ENCODE results near the gene WFIKKN1. TPM values are rescaled to one million over a fixed set of nuclear protein-coding genes. Genes with fewer than 3 reads are reported as not detected.
A peak's percentile ranks its signal among the peaks of the same experiment; 100 is the strongest.

Gene WFIKKN1, protein sequence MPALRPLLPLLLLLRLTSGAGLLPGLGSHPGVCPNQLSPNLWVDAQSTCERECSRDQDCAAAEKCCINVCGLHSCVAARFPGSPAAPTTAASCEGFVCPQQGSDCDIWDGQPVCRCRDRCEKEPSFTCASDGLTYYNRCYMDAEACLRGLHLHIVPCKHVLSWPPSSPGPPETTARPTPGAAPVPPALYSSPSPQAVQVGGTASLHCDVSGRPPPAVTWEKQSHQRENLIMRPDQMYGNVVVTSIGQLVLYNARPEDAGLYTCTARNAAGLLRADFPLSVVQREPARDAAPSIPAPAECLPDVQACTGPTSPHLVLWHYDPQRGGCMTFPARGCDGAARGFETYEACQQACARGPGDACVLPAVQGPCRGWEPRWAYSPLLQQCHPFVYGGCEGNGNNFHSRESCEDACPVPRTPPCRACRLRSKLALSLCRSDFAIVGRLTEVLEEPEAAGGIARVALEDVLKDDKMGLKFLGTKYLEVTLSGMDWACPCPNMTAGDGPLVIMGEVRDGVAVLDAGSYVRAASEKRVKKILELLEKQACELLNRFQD
- 10 to 100 TPM in 1 of 4 donors, 1 to 10 TPM in 3; 2.3 to 13.1 (median 4.2) TPM for total RNA-seq

DNA sequence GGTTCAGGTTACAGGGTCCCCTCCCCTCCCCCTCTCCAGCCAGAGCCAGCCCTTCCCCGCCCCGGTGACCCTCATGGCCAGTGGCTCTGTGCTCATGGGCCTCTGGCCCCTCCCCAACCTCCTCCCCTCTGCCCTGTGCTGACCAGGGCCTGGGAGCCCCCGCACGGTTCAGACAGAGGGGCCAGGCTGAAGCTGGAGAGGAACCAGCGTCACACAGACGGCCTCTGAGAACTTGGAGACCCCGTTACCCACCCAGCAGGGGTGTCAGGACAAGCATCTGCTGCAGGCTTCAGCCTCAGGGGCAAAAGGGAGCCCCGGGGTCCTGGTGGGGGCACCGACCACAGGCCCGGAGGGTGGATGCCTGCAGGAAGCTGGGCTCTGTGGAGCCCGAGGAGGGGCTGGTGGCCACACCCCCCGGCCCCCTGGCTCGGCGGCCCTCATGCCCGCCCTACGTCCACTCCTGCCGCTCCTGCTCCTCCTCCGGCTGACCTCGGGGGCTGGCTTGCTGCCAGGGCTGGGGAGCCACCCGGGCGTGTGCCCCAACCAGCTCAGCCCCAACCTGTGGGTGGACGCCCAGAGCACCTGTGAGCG lies at the start of gene WFIKKN1:
Gene WFIKKN1, plus strand, starts transcription at position 171 of the 591 bp plus-strand sequence. Its CDS starts 269 bp downstream, at position 440.
- TF ChIP-seq POLR2AphosphoS5 (IDR thresholded peaks at IDR 0.05) (peak in 1 of 3 donors; percentile 12), EP300 (IDR thresholded peaks at IDR 0.05; ENCODE audit: low read depth) (no peak)
- Histone ChIP-seq H3K9me3 (no peaks in the 10 kb centered on the region), H3K36me3 (no peaks in the 10 kb centered on the region), H3K4me3 (no peak within 1 kb of the TSS), H3K27ac (no peak within 1 kb of the TSS), H3K27me3 (no peaks in the 10 kb centered on the region), H3K4me1 (peaks cover 8 to 24% (median 23%) of the 10 kb centered on the region in 4 donors)
- DNase-seq = no peak
- intact Hi-C loops (cut with DNase I; ENCODE audit: low total_unique reads) = loop anchor here (2.0 kb wide), 1 partner anchor 36 kb away; no protein-coding TSS in a partner anchor
- WGBS, 2 donors (ENCODE audit: low coverage in 1 of 2) = 9% methylated on average over 13 of the region's 23 CpGs; no CpG with 5 or more reads in 1 of the 2 donors
- in situ Hi-C loops (cut with MboI; ENCODE audit: low pct_ligation_motif_present in 1 of 4, low pct_unique_long_range_greater_than_20kb in 1 of 4, low sequenced_read_pairs in 3 of 4) = no loop called here

DNA sequence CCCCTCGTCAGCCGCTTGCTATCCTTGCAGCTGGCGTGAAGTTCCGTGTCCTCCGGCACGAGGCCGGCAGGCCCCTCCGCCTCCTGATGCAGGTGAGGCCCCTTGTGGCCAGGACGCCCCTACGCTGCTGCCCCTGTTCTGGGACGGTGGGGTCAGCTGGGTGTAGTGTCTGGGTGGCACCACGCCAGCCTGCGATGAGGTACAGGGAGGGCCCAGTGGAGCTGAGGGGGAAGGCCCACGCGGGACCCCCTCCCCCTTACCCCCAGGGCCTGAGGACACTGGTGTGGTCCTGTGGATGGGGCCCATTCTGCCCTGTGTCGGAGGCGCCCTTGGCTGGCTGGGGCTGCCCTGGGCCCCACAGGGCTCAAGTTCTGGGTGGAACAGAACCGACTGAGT lies 48.6 kb upstream of the WFIKKN1 start:
- in situ Hi-C loops (cut with MboI; ENCODE audit: low pct_ligation_motif_present in 1 of 4, low pct_unique_long_range_greater_than_20kb in 1 of 4, low sequenced_read_pairs in 3 of 4) (no loop called here), intact Hi-C loops (cut with DNase I; ENCODE audit: low total_unique reads) (no loop called here)
- no peak overlapping the region for H3K4me3 ChIP-seq
- H3K4me1 ChIP-seq = peaks cover 0 to 8% (median 3%) of the 10 kb centered on the region in 4 donors
- H3K9me3 ChIP-seq = no peaks in the 10 kb centered on the region
- WGBS, 2 donors (ENCODE audit: low coverage in 1 of 2) = 91% methylated on average over 7 of the region's 18 CpGs; no CpG with 5 or more reads in 1 of the 2 donors
- no peaks in the 10 kb centered on the region for H3K27me3 ChIP-seq
- TF ChIP-seq, protein P1, sequence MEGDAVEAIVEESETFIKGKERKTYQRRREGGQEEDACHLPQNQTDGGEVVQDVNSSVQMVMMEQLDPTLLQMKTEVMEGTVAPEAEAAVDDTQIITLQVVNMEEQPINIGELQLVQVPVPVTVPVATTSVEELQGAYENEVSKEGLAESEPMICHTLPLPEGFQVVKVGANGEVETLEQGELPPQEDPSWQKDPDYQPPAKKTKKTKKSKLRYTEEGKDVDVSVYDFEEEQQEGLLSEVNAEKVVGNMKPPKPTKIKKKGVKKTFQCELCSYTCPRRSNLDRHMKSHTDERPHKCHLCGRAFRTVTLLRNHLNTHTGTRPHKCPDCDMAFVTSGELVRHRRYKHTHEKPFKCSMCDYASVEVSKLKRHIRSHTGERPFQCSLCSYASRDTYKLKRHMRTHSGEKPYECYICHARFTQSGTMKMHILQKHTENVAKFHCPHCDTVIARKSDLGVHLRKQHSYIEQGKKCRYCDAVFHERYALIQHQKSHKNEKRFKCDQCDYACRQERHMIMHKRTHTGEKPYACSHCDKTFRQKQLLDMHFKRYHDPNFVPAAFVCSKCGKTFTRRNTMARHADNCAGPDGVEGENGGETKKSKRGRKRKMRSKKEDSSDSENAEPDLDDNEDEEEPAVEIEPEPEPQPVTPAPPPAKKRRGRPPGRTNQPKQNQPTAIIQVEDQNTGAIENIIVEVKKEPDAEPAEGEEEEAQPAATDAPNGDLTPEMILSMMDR (IDR thresholded peaks at IDR 0.05) = no peak
- no peak for TF ChIP-seq EP300 (IDR thresholded peaks at IDR 0.05; ENCODE audit: low read depth)
- no peak for TF ChIP-seq POLR2A (IDR thresholded peaks at IDR 0.05)
- TF ChIP-seq POLR2AphosphoS5 (IDR thresholded peaks at IDR 0.05) = no peak
- no peak overlapping the region for H3K27ac ChIP-seq
- no peak for DNase-seq
- H3K36me3 ChIP-seq = no peaks in the 10 kb centered on the region

DNA sequence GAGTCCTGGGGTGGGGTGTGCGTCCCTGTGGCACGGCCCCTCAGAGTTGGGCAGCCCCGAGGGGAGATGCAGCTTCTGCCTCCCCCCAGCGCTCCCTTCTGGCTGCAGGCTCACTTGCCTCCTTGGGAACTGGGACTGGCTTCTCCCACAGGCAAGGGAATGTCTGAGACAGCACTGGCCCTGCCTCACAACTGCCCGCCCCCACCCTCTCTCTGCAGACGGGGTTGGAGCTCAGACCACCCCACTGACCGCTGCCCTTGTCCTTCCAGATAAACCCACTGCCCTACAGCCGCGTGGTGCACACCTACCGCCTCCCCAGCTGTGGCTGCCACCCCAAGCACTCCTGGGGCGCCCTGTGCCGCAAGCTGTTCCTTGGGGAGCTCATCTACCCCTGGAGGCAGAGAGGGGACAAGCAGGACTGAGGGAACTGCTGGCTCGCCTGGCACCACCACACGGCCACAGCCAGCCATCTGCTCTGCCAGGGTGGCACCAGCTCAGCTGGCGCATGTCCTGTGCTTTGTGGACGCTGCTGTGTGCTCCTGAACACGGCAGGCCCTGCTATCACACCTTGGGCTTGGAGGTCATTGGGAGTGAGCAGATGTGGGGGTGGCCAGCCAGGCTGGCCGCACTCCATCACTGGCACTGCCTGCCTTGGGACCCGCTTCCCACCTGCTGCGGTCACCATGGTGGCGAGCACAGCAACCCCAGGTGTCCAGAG lies 48.0 kb upstream of the WFIKKN1 start:
- peaks cover 5 to 14% (median 7%) of the 10 kb centered on the region in 4 donors for H3K4me1 ChIP-seq

DNA sequence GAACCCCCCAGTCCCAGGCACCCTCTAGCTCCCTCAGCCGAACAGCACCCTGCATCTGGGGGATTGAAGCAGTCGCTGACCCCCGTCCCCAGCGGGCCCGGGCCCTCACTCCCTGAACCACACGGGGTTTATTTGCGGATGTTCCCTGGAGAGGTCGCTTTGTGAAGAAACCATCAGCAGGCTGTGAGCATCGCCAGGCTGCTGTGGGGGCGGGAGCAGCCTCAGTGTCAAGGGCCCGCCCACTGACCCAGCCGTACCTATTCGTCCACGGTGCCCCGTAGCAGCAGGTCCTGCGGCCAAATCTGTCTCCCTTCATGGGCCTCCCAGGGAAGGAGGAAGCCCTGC lies 47.3 kb upstream of the WFIKKN1 start:
- peaks cover 11 to 20% (median 13%) of the 10 kb centered on the region in 4 donors for H3K4me1 ChIP-seq
- intact Hi-C loops (cut with DNase I; ENCODE audit: low total_unique reads) = no loop called here

More for the DNA sequence above, 48.0 kb upstream of the WFIKKN1 start:
- TF ChIP-seq EP300 (IDR thresholded peaks at IDR 0.05; ENCODE audit: low read depth) (no peak), POLR2AphosphoS5 (IDR thresholded peaks at IDR 0.05) (no peak), POLR2A (IDR thresholded peaks at IDR 0.05) (no peak)
- TF ChIP-seq, protein P1 (IDR thresholded peaks at IDR 0.05) = no peak
- no peak overlapping the region for H3K27ac ChIP-seq
- H3K4me3 ChIP-seq = no peak overlapping the region
- 87% methylated on average over 18 of the region's 21 CpGs; no CpG with 5 or more reads in 1 of the 2 donors for WGBS, 2 donors (ENCODE audit: low coverage in 1 of 2)
- no peaks in the 10 kb centered on the region for H3K27me3 ChIP-seq
- in situ Hi-C loops (cut with MboI; ENCODE audit: low pct_ligation_motif_present in 1 of 4, low pct_unique_long_range_greater_than_20kb in 1 of 4, low sequenced_read_pairs in 3 of 4) = no loop called here
- no peak for DNase-seq
- intact Hi-C loops (cut with DNase I; ENCODE audit: low total_unique reads) = no loop called here
- no peaks in the 10 kb centered on the region for H3K9me3 ChIP-seq
- no peaks in the 10 kb centered on the region for H3K36me3 ChIP-seq

More for the DNA sequence above, 47.3 kb upstream of the WFIKKN1 start:
- Histone ChIP-seq H3K27ac (no peak overlapping the region), H3K4me3 (no peak overlapping the region), H3K36me3 (no peaks in the 10 kb centered on the region), H3K9me3 (no peaks in the 10 kb centered on the region), H3K27me3 (no peaks in the 10 kb centered on the region)
- no peak for DNase-seq
- WGBS, 2 donors (ENCODE audit: low coverage in 1 of 2) = 59% methylated on average over 12 of the region's 16 CpGs; no CpG with 5 or more reads in 1 of the 2 donors
- in situ Hi-C loops (cut with MboI; ENCODE audit: low pct_ligation_motif_present in 1 of 4, low pct_unique_long_range_greater_than_20kb in 1 of 4, low sequenced_read_pairs in 3 of 4) = no loop called here
- TF ChIP-seq POLR2A (IDR thresholded peaks at IDR 0.05) = no peak
- TF ChIP-seq POLR2AphosphoS5 (IDR thresholded peaks at IDR 0.05) = no peak
- TF ChIP-seq EP300 (IDR thresholded peaks at IDR 0.05; ENCODE audit: low read depth) = no peak
- TF ChIP-seq, protein P1 (IDR thresholded peaks at IDR 0.05) = no peak
